HG02642 (cell line): ENCODE results near the gene RASSF8.

Experiments used
- ATAC-seq: cut with Tn5 transposase; IDR thresholded peaks from one replicate; pipeline ENCODE4 v1.9.1; 2021; ENCODE audit warnings: mild to moderate bottlenecking; ENCODE audit not compliant: unreplicated experiment, poor library complexity

The RASSF8 gene

DNA sequence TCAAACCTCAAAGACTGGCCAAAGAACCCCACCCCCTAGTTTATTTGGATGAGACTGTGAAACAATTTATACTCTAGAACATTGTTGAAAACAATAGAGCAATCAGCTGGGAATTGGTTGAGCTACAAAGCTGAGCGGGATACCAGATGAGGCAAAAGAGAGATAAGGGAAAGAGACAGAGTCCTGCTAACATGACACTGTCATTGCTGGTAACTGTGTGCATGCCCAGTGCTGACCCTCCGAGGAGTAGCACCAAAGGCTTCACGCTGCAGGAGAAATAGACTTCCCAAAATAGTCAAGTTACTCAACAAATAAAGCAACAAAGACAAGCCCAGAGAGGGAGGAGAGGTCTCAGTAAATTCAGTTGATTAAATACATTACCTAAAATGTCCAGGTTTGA lies 63.6 kb downstream of the RASSF8 start:
- ATAC-seq, result no peak

DNA sequence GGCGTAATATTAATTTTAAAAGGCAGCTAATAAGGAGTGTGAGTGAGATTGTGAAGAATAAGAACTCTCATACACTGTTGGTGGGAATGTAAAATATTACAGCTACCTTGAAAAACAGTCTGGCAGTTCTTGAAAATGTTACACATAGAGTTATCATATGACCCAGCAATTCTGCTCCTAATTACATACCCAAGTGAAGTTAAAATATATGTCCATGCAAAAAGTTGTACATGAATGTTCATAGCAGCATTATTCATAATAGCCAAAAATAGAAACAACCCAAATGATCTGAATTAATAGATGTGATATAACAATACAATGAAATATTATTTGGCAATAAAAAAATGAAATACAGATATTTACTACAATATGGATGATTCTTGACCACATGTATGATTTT lies 68.2 kb downstream of the RASSF8 start:
- no peak for ATAC-seq

DNA sequence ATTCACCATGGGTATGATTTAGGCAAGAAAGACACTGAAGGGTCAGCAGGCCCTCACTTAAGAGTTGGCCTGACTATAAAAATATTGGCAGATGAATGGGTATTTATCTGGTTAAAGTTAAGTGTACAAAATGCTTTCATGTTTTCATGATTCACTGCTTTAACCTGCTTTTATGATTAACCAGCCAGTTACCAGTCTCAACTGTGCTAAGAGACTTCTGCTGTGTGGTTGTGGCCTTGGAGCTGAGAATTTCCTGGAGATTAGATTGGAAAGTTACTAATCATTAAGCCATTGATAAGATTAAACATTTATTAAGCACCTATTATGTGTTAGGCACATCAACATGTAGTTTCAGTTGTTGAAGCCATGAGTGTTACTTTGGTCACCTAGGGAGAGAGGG lies 68.9 kb downstream of the RASSF8 start:
- ATAC-seq, result no peak

DNA sequence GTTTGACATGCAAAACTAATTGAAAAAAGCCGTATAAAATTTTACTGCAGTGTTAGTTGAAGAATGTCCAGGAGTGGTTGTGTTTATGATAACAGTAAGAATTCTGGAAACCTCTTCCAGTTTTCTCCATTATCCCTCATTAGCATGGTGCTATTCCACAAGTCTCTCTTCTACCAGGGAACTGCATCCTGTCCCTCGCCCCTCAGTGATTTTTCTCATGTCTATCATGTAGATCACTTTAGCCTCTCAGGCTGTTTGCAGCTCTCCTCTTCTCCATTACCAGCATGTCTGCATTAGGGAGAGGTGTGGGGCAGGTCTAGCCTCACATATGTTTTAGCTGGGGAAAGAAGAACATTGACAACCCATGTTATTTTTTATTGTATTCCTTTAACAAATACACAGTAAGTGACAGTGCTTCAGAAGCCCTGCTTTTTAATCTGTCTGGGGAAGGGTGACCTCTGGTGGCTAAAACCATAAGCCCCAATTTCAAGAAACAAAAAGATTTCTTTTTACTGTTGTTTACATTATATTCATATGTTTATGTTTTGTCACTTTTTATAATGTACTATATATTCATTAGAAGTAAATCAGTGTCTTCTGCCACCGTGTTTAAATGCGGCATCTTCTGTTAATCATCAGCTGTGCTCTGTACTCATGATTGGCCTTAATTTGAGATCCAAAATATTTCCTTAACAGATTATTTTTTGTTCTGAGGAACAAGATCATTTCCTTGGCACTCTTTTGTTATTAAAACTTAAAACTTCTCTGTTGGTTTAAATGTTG lies 70.7 kb downstream of the RASSF8 start:
- ATAC-seq, result no peak

DNA sequence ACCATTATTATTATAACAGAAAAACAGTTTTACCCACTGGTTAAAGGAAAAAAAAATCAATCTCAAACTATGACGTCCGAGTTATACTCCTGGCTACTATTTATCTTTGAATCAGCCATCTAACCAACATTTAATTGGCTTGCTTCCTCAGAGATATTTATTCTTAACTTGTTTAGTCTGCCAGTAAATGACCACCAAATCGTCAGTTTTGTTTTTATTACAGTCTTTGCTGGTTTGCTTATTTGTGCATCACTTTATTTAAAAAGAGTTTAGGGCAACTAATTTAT lies 71.2 kb downstream of the RASSF8 start:
- ATAC-seq, result no peak

DNA sequence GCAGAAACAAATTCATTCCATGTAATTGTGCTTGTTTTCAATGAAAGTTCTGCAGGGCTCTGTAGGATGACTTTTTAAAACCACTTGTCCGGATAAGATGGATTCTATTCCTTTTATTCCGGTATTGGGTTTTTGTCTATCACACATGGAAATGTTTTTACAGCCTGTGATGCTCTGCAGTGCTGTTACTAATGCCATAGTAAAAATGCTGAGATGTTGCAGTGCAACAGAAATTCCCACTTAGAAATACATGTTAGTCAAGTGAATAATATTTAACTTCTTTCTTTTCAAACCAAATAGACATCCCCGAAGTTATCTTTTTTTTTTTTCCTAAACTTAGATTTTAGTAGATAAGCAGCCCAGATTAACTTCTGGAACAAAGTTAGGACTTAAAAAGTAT lies 71.9 kb downstream of the RASSF8 start:
- ATAC-seq, result no peak

DNA sequence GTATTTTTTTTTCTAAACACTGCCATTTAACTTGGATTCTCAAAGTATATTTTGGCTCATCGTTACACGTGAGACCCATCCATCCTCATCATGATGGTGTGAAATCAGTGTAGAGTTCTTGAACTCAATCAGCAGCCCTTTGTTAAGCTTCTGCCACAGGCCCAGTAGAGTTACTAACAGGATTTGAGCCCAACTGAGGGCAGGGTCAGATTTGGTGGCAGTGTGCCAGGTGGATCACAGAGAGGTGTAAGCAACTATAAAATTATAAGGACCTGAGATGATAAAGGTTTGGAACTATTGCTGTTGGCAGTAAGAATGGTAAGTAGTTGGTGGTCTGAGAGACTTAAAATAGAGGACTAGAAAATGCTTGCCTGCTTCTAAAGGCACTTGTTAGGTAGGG lies 72.8 kb downstream of the RASSF8 start:
- no peak for ATAC-seq

DNA sequence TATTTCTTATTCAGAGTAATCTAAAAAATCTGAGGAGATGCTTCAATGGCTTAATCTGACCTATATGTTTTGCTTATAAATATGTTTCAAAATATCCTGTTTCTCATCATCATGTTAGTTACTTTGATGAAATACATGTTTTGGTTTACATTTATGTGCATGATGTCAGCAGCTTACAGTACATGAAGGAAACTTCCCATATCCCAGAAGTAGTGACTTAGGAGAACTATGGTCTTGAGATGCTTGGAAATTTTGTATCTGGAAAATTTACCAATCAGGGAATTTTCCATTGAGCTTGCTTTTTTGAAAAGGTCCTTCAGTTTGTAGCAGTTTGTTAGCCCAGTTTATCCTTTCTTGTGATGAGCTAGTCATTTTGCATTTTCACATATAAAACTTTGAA lies 73.3 kb downstream of the RASSF8 start:
- ATAC-seq, result no peak

DNA sequence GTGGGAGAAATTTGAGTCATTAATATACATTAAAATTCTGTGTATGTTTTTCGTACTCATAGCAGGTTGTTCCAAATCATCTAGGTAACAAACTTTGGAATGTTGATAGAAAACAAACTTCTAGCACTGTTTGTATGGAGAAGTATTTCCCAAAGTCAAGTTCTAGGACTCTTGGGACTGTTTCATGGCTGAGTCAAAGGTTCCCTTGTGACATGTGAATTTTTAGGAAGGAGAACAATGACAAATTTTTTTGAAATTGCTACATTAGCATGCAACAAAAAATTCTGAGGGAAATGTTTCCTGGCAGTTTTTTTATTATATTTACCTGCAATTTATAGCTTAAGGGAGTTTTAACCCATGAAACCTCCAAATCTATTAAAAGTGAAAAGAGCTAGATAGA lies 73.8 kb downstream of the RASSF8 start:
- ATAC-seq, result no peak

DNA sequence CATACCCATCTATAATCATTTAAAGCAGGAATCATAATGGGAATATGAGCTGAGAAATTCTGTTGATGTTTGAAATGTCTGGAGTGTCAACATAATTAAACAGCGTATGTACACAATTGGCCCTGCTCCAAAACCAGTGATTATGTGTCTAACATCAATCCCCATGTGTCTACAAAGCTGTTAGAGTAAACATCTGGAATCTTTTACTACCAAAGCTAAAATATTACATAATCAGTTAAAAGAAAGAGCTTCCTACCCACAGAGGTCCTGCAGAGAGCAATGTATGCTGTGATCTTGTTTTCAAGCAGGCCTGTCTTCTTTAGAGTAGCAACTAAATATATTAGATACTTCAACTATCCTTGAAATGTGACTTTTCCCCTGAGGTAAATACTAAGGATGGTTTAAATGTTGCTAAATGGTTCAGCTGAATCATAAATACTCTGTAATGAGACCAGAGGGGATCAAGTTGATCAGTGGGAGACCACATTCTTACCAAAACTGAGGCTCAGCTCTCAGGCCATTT lies 74.3 kb downstream of the RASSF8 start:
- no peak for ATAC-seq

DNA sequence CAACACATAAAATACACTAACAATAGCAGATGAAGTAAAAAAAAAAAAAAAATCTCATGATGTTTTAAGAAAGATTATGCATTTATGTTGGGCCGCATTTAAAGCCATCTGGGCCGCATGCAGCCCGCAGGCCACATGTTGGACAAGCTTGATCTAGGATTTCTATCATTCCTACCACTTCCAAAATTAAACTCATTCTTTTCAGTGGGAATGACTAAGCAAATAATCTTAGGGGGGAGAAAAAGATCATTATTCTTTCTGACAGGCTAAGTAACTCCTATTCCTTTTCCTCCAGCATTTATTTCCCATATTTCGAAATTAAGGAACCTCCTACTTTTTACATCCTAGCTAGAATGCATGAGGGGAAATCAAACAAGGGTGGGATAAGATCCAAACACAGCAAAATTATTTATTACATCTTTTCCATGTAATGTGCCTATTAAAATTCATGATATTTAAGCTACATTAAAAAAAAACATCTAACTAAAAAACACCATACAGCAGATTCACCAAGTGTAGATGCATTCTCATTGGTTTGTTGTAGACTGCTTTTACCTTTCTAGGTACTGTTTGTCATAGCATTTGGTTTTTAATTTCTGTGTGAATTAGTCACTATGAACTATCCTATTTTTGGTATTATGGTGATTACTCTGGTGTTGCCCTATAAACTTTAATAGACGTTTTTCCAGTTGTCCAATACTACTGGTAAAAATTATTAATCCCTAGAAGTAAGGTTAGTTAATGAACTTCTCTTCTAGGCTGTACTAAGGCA lies 76.1 kb downstream of the RASSF8 start:
- ATAC-seq, result no peak

DNA sequence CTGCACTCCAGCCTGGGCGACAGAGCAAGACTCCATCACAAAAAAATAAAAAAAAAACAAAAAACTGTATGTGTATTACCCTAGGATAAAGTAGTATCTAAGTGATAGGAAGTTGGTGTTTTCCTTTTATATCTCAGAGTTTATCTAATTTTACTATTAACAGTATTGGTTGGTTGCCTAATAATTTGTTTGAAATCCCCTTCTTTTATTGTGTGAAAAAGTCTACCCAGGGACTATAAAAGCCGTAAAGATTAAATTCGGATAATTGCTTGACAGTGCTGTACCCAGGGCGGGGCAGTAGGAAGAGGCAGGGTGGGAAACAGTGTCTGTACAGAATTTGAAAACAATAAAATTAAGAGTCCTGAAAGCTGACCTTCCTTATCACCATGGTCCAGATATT lies 78.4 kb downstream of the RASSF8 start:
- ATAC-seq, result no peak

DNA sequence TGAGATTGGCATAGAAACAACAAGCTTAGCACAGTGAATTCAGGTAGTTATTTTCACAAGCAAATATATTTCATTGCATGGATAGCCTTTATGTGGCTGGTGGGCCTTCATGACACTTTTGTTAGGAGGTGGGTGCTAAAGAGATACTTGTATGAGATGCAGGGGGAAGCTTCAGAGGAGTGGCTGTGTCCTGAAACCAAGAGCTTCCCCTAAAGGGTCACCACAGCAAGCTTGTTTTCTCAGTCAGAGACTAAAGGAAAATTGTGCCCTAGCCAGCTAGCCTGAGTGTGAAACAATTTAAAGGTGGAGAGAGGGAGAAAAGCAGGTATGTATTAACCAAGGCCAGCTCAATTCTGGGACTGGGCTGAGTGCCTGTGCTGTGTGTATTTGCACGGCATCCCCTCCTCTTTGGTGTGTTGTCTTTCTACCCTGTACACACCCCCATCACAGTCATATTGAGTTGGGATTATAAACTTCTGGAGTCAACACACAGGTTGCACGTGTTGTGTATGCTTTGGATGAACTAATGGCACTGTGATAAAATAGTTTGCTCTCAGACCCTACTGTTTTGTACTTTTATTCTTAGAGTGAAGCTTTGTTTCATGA lies 79.2 kb downstream of the RASSF8 start:
- ATAC-seq, result no peak

DNA sequence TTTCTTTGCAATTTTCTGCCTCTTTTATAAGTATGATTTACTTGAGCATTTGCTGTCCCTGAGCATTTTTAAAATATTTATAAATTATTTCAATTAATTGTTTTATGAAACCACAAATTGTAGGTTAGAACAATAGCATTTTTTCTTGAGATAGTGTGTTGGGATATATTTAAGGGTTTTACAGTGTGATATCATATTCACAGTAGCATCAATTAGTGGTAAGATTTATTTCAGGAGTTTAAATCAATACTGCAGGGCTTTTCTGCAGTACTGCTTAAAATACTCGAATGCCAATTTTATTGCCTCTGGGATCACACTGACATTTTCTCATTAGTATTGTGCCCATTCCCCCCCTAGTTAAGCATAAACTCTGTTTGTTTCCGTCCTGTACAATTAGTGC lies 84.2 kb downstream of the RASSF8 start:
- no peak for ATAC-seq

DNA sequence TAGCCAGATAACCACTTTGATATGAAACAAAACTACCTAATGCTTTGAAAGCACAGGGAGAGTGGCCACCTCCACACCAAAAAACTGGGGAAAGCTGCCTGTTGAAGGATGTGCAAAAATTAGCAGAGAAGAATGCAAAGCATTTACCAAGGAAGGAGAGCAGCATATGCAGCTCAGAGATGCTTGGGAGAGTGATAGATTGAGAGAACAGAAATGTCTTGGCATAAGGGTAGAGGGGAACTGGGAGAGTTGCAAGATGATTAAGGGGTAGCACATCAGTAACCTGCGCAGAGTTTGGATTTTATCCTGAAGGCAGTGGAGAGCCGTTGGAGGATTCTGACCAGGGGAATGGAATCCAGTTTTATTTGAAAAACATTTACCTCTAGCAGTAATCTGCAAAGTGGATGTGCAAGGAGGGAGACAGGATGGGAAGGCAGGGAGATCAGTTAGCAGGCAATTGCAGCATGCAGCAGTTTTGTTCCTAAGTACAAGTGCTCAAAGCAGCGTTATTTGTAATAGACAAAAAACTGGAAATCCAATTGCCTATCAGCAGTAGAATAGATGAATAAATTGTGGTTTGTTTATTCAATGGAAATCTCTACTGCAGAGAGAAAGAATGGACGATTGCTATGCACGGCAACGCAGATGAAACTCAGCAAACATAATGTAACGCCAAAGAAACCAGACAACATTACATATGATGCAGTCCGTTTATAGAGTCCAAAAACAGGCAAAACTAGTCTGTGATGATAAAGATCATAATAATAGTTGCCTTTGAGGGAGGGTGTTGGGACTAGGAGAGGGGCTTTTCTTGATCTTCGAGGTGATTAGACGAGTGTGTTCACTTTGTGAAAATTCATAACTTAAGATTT lies 84.9 kb downstream of the RASSF8 start:
- no peak for ATAC-seq

DNA sequence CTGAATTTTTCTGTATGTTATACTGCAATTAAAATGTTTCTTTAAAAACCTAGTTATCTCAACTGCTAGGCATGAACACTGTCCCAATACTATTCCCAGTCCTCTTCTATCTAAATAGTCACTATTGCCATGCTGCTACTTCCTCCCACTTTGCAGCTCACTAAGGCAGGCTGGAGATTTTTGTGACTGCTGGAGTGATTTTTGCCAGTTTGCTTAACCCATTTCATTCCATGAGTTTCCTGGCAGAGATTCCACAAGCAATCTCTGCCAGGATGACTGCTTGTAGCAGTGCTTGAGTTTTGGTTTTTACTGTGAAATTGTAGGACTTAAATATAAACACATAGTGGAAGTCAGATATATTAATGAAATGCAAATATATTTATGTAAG lies 85.5 kb downstream of the RASSF8 start:
- ATAC-seq, result no peak

DNA sequence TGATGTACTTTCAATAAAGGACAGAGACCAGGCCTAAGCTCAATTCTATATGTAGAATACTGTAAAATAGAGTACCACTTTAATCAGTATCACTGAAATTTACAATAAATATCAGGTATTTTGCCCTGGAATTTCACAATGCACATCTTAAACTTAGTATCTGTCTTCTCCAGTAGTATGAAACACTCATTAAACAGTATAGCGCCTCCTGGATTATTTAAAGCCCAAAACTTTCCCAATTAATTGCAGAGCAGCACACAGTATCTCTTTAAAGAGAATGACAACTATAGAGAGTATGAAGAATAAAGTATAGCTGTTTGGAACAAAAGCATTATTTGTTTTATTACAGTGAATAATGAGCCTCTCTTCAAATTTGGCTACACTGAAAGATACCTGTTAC lies 86.1 kb downstream of the RASSF8 start:
- ATAC-seq, result no peak

DNA sequence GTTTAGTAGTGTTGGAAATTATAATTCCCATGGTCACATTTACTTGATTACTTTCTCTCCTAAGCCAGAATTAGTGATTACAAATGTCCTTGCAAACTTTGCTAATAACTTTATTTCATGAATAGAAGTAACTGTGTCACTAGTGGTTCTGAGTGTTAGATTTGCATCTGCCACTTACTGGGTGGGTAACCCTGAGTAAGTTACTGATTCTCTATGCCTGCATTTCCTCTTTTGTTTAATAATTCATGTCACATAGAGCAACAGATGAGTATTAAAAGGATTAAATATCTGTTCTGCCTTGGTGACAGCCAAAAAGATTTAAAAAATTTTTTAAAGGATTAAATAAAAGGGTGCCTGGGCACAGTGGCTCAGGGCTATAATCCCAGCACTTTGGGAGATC lies 87.7 kb downstream of the RASSF8 start:
- no peak for ATAC-seq

DNA sequence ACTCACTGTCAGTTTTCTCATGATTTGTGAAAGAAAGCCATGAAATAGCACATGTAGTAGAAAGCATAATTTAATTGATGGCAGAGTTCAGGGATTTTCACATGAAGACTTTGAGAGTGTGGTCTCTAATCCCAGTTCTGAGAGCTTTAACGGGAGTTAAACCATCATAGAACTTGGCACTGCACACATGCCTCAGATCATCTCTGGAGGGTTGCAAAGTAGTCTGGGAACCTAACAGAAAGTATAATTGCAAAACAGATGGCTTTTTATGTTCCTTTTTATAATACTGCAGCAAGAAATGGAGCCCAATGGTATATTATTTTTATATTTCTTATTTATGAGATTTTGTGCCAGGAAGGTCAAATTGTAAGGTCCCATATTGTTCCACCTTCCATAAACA lies 88.4 kb downstream of the RASSF8 start:
- no peak for ATAC-seq

DNA sequence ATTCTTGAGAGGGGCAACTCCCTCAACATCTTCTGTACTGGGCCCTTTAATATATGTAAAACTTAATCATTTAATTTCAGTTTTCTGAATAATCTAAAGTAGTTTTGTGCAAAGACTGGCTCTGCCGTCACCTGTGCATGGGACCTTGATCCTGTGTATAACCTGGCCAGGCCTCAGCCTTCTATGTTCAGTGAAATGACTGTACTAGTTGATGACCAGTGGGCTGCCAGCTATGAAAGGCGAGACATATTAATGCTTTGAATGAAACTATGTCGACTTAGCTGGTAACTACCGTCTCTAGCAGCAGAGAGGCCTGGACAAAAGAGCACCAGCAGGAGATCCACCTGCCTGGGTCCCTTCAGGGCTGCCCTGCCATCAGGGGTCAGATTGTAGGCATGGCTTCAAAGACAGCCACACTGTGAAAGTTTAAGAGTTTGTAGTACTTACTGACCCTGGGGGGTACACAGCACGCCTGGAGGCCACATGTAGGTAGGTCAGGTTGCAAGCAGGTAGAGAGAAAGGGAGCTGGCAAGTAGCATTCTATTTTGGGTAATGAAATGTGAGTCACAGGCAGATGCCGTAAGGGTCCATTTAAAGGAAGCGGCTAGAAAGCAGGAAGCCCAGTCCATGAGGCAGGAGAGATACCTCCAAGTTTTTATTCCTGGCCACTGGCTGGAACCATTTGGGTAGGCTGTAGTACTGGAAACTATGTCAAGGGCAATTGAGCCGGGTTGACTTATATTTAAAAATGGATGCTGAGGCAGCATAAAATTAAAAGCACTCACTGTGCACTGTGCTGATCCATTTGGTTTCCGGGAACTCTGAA lies 89.1 kb downstream of the RASSF8 start:
- no peak for ATAC-seq
